HepG2 (cell line): ENCODE results near the gene FUT6. TPM values are rescaled to one million over a fixed set of nuclear protein-coding genes. Genes with fewer than 3 reads are reported as not detected.

Source experiments
- ATAD3A ChIP-seq: sonication (generic); formaldehyde crosslinking; IDR thresholded peaks from 2 replicates; pipeline ENCODE4 v1.4.0; 2020; ENCODE audit warnings: missing genetic modification reagents
- BRCA1 ChIP-seq: sonication (generic); formaldehyde crosslinking; IDR thresholded peaks from 2 replicates; pipeline ENCODE4 v1.4.0; 2020; ENCODE audit warnings: missing genetic modification reagents
- FOSL2 ChIP-seq: sonication (generic); formaldehyde crosslinking; IDR thresholded peaks from 2 replicates; pipeline ENCODE4 v1.4.0; 2020; ENCODE audit warnings: missing genetic modification reagents
- HNRNPLL ChIP-seq: fragments of 200-400 bp; formaldehyde crosslinking; IDR thresholded peaks from 2 replicates; pipeline ENCODE4 v1.6.1; 2017; ENCODE audit warnings: mild to moderate bottlenecking, low read depth, low read length; ENCODE audit not compliant: poor library complexity, severe bottlenecking
- IKZF4 ChIP-seq: sonication (generic); formaldehyde crosslinking; IDR thresholded peaks from 2 replicates; pipeline ENCODE4 v1.5.1; 2020; ENCODE audit warnings: borderline replicate concordance, mild to moderate bottlenecking, low read depth, missing genetic modification reagents; ENCODE audit errors: not compliant biosample characterization
- PAX8 ChIP-seq: sonication (generic); formaldehyde crosslinking; IDR thresholded peaks from 2 replicates; pipeline ENCODE4 v1.8.0; 2022; ENCODE audit warnings: mild to moderate bottlenecking, missing genetic modification reagents, borderline replicate concordance
- PRPF4 ChIP-seq: fragments of 200-400 bp; formaldehyde crosslinking; IDR thresholded peaks from 2 replicates; pipeline ENCODE4 v1.6.1; 2016; ENCODE audit warnings: low read length, low read depth; ENCODE audit not compliant: poor library complexity, severe bottlenecking
- SP1 ChIP-seq, 2 experiments: fragments of 450-650 bp in 1 of 2; sonication (generic) in 1 of 2; formaldehyde crosslinking in 1 of 2; IDR thresholded peaks; 2 replicates each; pipeline versions ENCODE4 v1.4.0 to v1.6.1; 2016 to 2020; ENCODE audit warnings: missing genetic modification reagents in 1 of 2
- XBP1 ChIP-seq: sonication (generic); formaldehyde crosslinking; IDR thresholded peaks from 2 replicates; pipeline ENCODE4 v1.5.0; 2020; ENCODE audit warnings: missing genetic modification reagents
- ZNF232 ChIP-seq: sonication (generic); formaldehyde crosslinking; IDR thresholded peaks from 2 replicates; pipeline ENCODE4 v1.4.0; 2020; ENCODE audit warnings: missing genetic modification reagents, borderline replicate concordance
- ZNF564 ChIP-seq: sonication (generic); formaldehyde crosslinking; IDR thresholded peaks from 2 replicates; pipeline ENCODE4 v1.8.1; 2023; ENCODE audit warnings: mild to moderate bottlenecking, missing genetic modification reagents
- polyA plus RNA-seq, 8 experiments: library from polyadenylated mRNA; depleted of rRNA in 3 of 8; stranded (reverse) in 7 of 8; unstranded in 1 of 8; fragments of >200 nt; fragmentation: Illumina TruSeq in 4 of 8; extraction: Trizol in 4 of 8; gene quantifications; 2 replicates each; pipeline versions ENCODE4 v1.2.1 to v1.2.3, GENCODE V29; 2011 to 2016; ENCODE audit warnings: low read depth in 4 of 8, missing spikeins in 1 of 8, mixed read lengths in 1 of 8; ENCODE audit not compliant: insufficient read depth in 1 of 8
- total RNA-seq, 5 experiments: library from RNA; depleted of rRNA; stranded (reverse); fragments of >200 nt; fragmentation: Illumina TruSeq; extraction: Trizol; gene quantifications; 2 replicates each; pipeline ENCODE4 v1.2.3, GENCODE V29; 2016; ENCODE audit warnings: low read depth in 1 of 5
- TF ChIP-seq, protein P1 (sequence below): sonication (generic); formaldehyde crosslinking; IDR thresholded peaks from 2 replicates; pipeline ENCODE4 v1.5.1; 2020; ENCODE audit warnings: mild to moderate bottlenecking, moderate library complexity, missing genetic modification reagents
- TF ChIP-seq, protein P2 (sequence below): sonication (generic); formaldehyde crosslinking; IDR thresholded peaks from 2 replicates; pipeline ENCODE4 v1.4.0; 2020; ENCODE audit warnings: low read depth, mild to moderate bottlenecking, missing genetic modification reagents
- TF ChIP-seq, protein P3 (sequence below): sonication (generic); formaldehyde crosslinking; IDR thresholded peaks from 2 replicates; pipeline ENCODE4 v1.8.0; 2022; ENCODE audit warnings: missing genetic modification reagents, mild to moderate bottlenecking, borderline replicate concordance
- TF ChIP-seq, protein P4 (sequence below): sonication (generic); formaldehyde crosslinking; IDR thresholded peaks from 2 replicates; pipeline ENCODE4 v1.4.0; 2020; ENCODE audit warnings: missing genetic modification reagents, borderline replicate concordance
- TF ChIP-seq, protein P5 (sequence below): sonication (generic); formaldehyde crosslinking; IDR thresholded peaks from 2 replicates; pipeline ENCODE4 v1.8.0; 2022; ENCODE audit warnings: mild to moderate bottlenecking, missing genetic modification reagents, moderate library complexity
- TF ChIP-seq, protein P6 (sequence below): sonication (generic); formaldehyde crosslinking; IDR thresholded peaks from 2 replicates; pipeline ENCODE4 v1.5.1; 2020; ENCODE audit warnings: mild to moderate bottlenecking, missing genetic modification reagents
- TF ChIP-seq, protein P7 (sequence below): sonication (generic); formaldehyde crosslinking; IDR thresholded peaks from 2 replicates; pipeline ENCODE4 v1.4.0; 2020; ENCODE audit warnings: missing genetic modification reagents

Gene FUT6
- total and polyA plus RNA-seq, 2 of the 13 experiments (the other 11 are each of a cell fraction or from before 2014, with no cell fraction given) = 8.2 to 27.7 TPM

DNA sequence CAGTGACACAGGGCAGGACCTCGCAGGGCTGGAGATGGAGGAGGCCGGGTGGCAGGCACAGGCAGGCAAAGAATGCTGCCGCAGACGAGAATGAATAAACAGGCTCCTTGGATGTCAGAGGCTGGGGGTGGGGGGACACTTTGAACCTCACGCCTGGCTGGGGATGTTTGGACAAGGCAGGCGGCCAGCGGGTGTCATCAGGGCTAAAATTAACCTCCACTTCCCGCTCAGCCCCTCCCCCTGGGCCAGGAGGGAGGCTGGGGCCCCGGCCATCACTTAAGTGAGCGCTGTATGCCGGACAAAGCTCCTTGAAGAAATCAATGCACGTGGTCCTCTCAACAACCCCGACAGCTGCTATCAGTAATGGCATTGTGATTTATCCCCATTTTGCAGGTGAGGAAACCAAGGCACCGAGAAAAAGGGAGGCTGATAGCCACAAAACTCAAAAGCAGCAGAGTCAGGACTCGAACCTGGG, 41.1 kb upstream of the FUT6 start (continued):
- TF ChIP-seq SP1 (IDR thresholded peaks at IDR 0.05) = no peak
- TF ChIP-seq SP1 (CRISPR knock-in tag; IDR thresholded peaks at IDR 0.05) = peak; percentile 53; the same call in 1 of the 2 replicates
- TF ChIP-seq, protein P1, sequence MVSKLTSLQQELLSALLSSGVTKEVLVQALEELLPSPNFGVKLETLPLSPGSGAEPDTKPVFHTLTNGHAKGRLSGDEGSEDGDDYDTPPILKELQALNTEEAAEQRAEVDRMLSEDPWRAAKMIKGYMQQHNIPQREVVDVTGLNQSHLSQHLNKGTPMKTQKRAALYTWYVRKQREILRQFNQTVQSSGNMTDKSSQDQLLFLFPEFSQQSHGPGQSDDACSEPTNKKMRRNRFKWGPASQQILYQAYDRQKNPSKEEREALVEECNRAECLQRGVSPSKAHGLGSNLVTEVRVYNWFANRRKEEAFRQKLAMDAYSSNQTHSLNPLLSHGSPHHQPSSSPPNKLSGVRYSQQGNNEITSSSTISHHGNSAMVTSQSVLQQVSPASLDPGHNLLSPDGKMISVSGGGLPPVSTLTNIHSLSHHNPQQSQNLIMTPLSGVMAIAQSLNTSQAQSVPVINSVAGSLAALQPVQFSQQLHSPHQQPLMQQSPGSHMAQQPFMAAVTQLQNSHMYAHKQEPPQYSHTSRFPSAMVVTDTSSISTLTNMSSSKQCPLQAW (CRISPR knock-in tag) = peak; percentile 45; the same call in 1 of the 2 replicates
- TF ChIP-seq ZNF564 (CRISPR knock-in tag) = no peak
- TF ChIP-seq, protein P2, sequence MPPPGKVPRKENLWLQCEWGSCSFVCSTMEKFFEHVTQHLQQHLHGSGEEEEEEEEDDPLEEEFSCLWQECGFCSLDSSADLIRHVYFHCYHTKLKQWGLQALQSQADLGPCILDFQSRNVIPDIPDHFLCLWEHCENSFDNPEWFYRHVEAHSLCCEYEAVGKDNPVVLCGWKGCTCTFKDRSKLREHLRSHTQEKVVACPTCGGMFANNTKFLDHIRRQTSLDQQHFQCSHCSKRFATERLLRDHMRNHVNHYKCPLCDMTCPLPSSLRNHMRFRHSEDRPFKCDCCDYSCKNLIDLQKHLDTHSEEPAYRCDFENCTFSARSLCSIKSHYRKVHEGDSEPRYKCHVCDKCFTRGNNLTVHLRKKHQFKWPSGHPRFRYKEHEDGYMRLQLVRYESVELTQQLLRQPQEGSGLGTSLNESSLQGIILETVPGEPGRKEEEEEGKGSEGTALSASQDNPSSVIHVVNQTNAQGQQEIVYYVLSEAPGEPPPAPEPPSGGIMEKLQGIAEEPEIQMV = no peak
- TF ChIP-seq IKZF4 (CRISPR knock-in tag) = peak; percentile 26
- TF ChIP-seq, protein P3, sequence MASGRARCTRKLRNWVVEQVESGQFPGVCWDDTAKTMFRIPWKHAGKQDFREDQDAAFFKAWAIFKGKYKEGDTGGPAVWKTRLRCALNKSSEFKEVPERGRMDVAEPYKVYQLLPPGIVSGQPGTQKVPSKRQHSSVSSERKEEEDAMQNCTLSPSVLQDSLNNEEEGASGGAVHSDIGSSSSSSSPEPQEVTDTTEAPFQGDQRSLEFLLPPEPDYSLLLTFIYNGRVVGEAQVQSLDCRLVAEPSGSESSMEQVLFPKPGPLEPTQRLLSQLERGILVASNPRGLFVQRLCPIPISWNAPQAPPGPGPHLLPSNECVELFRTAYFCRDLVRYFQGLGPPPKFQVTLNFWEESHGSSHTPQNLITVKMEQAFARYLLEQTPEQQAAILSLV (CRISPR knock-in tag) = no peak
- TF ChIP-seq HNRNPLL = no peak
- no peak for TF ChIP-seq ATAD3A (CRISPR knock-in tag)
- TF ChIP-seq XBP1 (CRISPR knock-in tag) = no peak
- no peak for TF ChIP-seq ZNF232 (CRISPR knock-in tag)
- TF ChIP-seq PRPF4 = no peak
- TF ChIP-seq, protein P4, sequence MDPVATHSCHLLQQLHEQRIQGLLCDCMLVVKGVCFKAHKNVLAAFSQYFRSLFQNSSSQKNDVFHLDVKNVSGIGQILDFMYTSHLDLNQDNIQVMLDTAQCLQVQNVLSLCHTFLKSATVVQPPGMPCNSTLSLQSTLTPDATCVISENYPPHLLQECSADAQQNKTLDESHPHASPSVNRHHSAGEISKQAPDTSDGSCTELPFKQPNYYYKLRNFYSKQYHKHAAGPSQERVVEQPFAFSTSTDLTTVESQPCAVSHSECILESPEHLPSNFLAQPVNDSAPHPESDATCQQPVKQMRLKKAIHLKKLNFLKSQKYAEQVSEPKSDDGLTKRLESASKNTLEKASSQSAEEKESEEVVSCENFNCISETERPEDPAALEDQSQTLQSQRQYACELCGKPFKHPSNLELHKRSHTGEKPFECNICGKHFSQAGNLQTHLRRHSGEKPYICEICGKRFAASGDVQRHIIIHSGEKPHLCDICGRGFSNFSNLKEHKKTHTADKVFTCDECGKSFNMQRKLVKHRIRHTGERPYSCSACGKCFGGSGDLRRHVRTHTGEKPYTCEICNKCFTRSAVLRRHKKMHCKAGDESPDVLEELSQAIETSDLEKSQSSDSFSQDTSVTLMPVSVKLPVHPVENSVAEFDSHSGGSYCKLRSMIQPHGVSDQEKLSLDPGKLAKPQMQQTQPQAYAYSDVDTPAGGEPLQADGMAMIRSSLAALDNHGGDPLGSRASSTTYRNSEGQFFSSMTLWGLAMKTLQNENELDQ (CRISPR knock-in tag) = no peak
- no peak for TF ChIP-seq BRCA1 (CRISPR knock-in tag)
- peak; percentile 75; the same call in 1 of the 2 replicates for TF ChIP-seq FOSL2 (CRISPR knock-in tag)
- TF ChIP-seq, protein P5, sequence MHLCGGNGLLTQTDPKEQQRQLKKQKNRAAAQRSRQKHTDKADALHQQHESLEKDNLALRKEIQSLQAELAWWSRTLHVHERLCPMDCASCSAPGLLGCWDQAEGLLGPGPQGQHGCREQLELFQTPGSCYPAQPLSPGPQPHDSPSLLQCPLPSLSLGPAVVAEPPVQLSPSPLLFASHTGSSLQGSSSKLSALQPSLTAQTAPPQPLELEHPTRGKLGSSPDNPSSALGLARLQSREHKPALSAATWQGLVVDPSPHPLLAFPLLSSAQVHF = no peak
- TF ChIP-seq, protein P6, sequence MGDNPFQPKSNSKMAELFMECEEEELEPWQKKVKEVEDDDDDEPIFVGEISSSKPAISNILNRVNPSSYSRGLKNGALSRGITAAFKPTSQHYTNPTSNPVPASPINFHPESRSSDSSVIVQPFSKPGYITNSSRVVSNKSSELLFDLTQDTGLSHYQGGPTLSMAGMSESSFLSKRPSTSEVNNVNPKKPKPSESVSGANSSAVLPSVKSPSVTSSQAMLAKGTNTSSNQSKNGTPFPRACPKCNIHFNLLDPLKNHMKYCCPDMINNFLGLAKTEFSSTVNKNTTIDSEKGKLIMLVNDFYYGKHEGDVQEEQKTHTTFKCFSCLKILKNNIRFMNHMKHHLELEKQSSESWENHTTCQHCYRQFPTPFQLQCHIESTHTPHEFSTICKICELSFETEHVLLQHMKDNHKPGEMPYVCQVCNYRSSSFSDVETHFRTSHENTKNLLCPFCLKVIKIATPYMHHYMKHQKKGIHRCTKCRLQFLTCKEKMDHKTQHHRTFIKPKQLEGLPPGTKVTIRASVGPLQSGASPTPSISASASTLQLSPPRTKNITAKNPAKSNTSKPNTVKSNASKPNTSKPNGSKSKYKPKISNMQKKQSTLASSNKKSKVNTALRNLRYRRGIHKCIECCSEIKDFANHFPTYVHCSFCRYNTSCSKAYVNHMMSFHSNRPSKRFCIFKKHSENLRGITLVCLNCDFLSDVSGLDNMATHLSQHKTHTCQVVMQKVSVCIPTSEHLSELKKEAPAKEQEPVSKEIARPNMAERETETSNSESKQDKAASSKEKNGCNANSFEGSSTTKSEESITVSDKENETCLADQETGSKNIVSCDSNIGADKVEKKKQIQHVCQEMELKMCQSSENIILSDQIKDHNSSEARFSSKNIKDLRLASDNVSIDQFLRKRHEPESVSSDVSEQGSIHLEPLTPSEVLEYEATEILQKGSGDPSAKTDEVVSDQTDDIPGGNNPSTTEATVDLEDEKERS = no peak
- TF ChIP-seq PAX8 (CRISPR knock-in tag) = no peak
- TF ChIP-seq, protein P7, sequence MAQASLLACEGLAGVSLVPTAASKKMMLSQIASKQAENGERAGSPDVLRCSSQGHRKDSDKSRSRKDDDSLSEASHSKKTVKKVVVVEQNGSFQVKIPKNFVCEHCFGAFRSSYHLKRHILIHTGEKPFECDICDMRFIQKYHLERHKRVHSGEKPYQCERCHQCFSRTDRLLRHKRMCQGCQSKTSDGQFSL (CRISPR knock-in tag) = peak; percentile 85
